Measurements from ENCODE around the gene SLA2. TPM values are rescaled to one million over a fixed set of nuclear protein-coding genes. Genes with fewer than 3 reads are reported as not detected.
A peak's percentile ranks its signal among the peaks of the same experiment; 100 is the strongest.

The SLA2 gene
- total and polyA plus RNA-seq, 12 donors, result 0.12 to 1.1 (median 0.46) TPM

GRCh38 chr20:36574366-36575135, 71.4 kb downstream of the SLA2 start:
- H3K36me3 ChIP-seq (replicated peaks in 1 of 2), result no peaks in the 10 kb centered on the region
- intact Hi-C loops (cut with DNase I), result no loop called here
- H3K4me1 ChIP-seq (replicated peaks in 1 of 2), result peaks cover 13 to 31% of the 10 kb centered on the region in 2 donors
- DNase-seq, result peak in 6 of 7 donors; percentile 46 to 67 (median 59)
- 1 to 4% (median 1%) methylated on average over 10 to 65 of the region's 69 CpGs for WGBS, 4 donors
- no peaks in the 10 kb centered on the region for H3K27me3 ChIP-seq
- peak overlapping the region; percentile 24 to 79 (median 67) for H3K4me3 ChIP-seq
- TF ChIP-seq POLR2A (IDR thresholded peaks at IDR 0.05) (peak in 1 of 2 donors; percentile 31), CTCF (IDR thresholded peaks at IDR 0.05) (no peak)
- H3K9me3 ChIP-seq (replicated peaks in 1 of 3), result no peaks in the 10 kb centered on the region
- H3K27ac ChIP-seq, result peak overlapping the region in 4 of 5 donors; percentile 9 to 93 (median 83)

GRCh38 chr20:36573798-36574365, 72.1 kb downstream of the SLA2 start:
- Histone ChIP-seq H3K36me3 (replicated peaks in 1 of 2) (no peaks in the 10 kb centered on the region), H3K9me3 (replicated peaks in 1 of 3) (no peaks in the 10 kb centered on the region), H3K27me3 (no peaks in the 10 kb centered on the region), H3K4me1 (replicated peaks in 1 of 2) (peaks cover 13 to 31% of the 10 kb centered on the region in 2 donors), H3K27ac (peak overlapping the region; percentile 17 to 93 (median 87)), H3K4me3 (peak overlapping the region; percentile 45 to 79 (median 67))
- TF ChIP-seq POLR2A (IDR thresholded peaks at IDR 0.05) (no peak), CTCF (IDR thresholded peaks at IDR 0.05) (no peak)
- intact Hi-C loops (cut with DNase I), result no loop called here
- DNase-seq, result peak in 3 of 7 donors; percentile 22 to 43 (median 36)
- 0 to 1% (median 0%) methylated on average over 6 to 50 of the region's 53 CpGs; no CpG with 5 or more reads in 1 of the 4 donors for WGBS, 4 donors

- TF ChIP-seq CTCF (IDR thresholded peaks at IDR 0.05) (no peak), POLR2A (IDR thresholded peaks at IDR 0.05) (peak; percentile 29 to 42)
- intact Hi-C loops (cut with DNase I), result no loop called here
- no peaks in the 10 kb centered on the region for H3K27me3 ChIP-seq
- H3K27ac ChIP-seq, result peak within 1 kb of the TSS; percentile 17 to 93 (median 87)
- DNase-seq, result peak; percentile 72 to 86 (median 82)
- H3K9me3 ChIP-seq (replicated peaks in 1 of 3), result no peaks in the 10 kb centered on the region
- no peaks in the 10 kb centered on the region for H3K36me3 ChIP-seq (replicated peaks in 1 of 2)
- peak within 1 kb of the TSS; percentile 45 to 79 (median 67) for H3K4me3 ChIP-seq
- 0 to 4% (median 2%) methylated on average over 4 to 79 of the region's 80 CpGs for WGBS, 4 donors
- H3K4me1 ChIP-seq (replicated peaks in 1 of 2), result peaks cover 13 to 31% of the 10 kb centered on the region in 2 donors
Observed at GRCh38 chr20:36573103-36573797, 72.7 kb downstream of the SLA2 start, which contains the start of gene TGIF2. TGIF2 (plus strand) TSS chr20:36573597; CDS start chr20:36578775, 5,178 bp downstream.

GRCh38 chr20:36572701-36573102, 73.3 kb downstream of the SLA2 start:
- intact Hi-C loops (cut with DNase I), result no loop called here
- 16 to 29% (median 18%) methylated on average over 7 to 20 of the region's 20 CpGs for WGBS, 4 donors
- TF ChIP-seq POLR2A (IDR thresholded peaks at IDR 0.05) (no peak), CTCF (IDR thresholded peaks at IDR 0.05) (no peak)
- Histone ChIP-seq H3K4me3 (peak overlapping the region in 2 of 4 donors; percentile 61 to 79), H3K9me3 (replicated peaks in 1 of 3) (no peaks in the 10 kb centered on the region), H3K4me1 (replicated peaks in 1 of 2) (peaks cover 13 to 31% of the 10 kb centered on the region in 2 donors), H3K27me3 (no peaks in the 10 kb centered on the region), H3K27ac (peak overlapping the region; percentile 17 to 93 (median 87)), H3K36me3 (replicated peaks in 1 of 2) (no peaks in the 10 kb centered on the region)
- DNase-seq, result peak in 6 of 7 donors; percentile 28 to 65 (median 42)

Measured in adrenal gland (tissue), 12 donors.